ENCODE measurements around the gene DLX1. TPM values are rescaled to one million over a fixed set of nuclear protein-coding genes. Genes with fewer than 3 reads are reported as not detected.

Gene DLX1
- total and polyA plus RNA-seq, 9 of the 15 experiments (the other 6 are each of a cell fraction or from before 2014, with no cell fraction given) = 1.9 to 26.2 (median 9.6) TPM

- TF ChIP-seq, protein P1, sequence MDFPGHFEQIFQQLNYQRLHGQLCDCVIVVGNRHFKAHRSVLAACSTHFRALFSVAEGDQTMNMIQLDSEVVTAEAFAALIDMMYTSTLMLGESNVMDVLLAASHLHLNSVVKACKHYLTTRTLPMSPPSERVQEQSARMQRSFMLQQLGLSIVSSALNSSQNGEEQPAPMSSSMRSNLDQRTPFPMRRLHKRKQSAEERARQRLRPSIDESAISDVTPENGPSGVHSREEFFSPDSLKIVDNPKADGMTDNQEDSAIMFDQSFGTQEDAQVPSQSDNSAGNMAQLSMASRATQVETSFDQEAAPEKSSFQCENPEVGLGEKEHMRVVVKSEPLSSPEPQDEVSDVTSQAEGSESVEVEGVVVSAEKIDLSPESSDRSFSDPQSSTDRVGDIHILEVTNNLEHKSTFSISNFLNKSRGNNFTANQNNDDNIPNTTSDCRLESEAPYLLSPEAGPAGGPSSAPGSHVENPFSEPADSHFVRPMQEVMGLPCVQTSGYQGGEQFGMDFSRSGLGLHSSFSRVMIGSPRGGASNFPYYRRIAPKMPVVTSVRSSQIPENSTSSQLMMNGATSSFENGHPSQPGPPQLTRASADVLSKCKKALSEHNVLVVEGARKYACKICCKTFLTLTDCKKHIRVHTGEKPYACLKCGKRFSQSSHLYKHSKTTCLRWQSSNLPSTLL (IDR thresholded peaks at IDR 0.05) = no peak
Measured at GRCh38 chr2:172095905-172096625, 10.8 kb downstream of the DLX1 start (continued).

GRCh38 chr2:172096626-172097547, 11.6 kb downstream of the DLX1 start:
- TF ChIP-seq EGR1 (conservative IDR thresholded peaks at IDR 0.05) = peak; percentile 65
- peak; percentile 61 for TF ChIP-seq PCBP1 (IDR thresholded peaks at IDR 0.05; ENCODE audit: low read depth, low read length, poor library complexity, severe bottlenecking)
- TF ChIP-seq C11orf30 (IDR thresholded peaks at IDR 0.05; ENCODE audit: low read depth) = no peak
- TF ChIP-seq, protein P2, sequence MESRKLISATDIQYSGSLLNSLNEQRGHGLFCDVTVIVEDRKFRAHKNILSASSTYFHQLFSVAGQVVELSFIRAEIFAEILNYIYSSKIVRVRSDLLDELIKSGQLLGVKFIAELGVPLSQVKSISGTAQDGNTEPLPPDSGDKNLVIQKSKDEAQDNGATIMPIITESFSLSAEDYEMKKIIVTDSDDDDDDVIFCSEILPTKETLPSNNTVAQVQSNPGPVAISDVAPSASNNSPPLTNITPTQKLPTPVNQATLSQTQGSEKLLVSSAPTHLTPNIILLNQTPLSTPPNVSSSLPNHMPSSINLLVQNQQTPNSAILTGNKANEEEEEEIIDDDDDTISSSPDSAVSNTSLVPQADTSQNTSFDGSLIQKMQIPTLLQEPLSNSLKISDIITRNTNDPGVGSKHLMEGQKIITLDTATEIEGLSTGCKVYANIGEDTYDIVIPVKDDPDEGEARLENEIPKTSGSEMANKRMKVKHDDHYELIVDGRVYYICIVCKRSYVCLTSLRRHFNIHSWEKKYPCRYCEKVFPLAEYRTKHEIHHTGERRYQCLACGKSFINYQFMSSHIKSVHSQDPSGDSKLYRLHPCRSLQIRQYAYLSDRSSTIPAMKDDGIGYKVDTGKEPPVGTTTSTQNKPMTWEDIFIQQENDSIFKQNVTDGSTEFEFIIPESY (CRISPR knock-in tag; IDR thresholded peaks at IDR 0.05) = peak; percentile 57; the same call in 1 of the 2 replicates
- TF ChIP-seq, protein P3, sequence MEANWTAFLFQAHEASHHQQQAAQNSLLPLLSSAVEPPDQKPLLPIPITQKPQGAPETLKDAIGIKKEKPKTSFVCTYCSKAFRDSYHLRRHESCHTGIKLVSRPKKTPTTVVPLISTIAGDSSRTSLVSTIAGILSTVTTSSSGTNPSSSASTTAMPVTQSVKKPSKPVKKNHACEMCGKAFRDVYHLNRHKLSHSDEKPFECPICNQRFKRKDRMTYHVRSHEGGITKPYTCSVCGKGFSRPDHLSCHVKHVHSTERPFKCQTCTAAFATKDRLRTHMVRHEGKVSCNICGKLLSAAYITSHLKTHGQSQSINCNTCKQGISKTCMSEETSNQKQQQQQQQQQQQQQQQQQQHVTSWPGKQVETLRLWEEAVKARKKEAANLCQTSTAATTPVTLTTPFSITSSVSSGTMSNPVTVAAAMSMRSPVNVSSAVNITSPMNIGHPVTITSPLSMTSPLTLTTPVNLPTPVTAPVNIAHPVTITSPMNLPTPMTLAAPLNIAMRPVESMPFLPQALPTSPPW (CRISPR knock-in tag; IDR thresholded peaks at IDR 0.05) = no peak
- no peak for TF ChIP-seq CBX2 (IDR thresholded peaks at IDR 0.05; ENCODE audit: insufficient read depth, low read length, poor library complexity, severe bottlenecking)
- DNase-seq (ENCODE audit: extremely low read depth in 1 of 4, low spot score in 3 of 4) (no peak), ATAC-seq (no peak), FAIRE-seq (no peak)
- Histone ChIP-seq H3K27me3 (ENCODE audit: control insufficient read depth in 2 of 2, insufficient read depth in 2 of 2, low read length in 2 of 2) (no peaks in the 10 kb centered on the region; a peak in 1 of 5 replicates), H3K9me1 (ENCODE audit: control insufficient read depth, insufficient read depth, low read length) (no peaks in the 10 kb centered on the region), H3K36me3 (ENCODE audit: control insufficient read depth, insufficient read depth, low read length) (no peaks in the 10 kb centered on the region), H3K4me1 (replicated peaks in 1 of 2; ENCODE audit: control insufficient read depth in 2 of 2, insufficient read depth in 2 of 2, low read length in 2 of 2) (peaks cover 22 to 54% of the 10 kb centered on the region in 2 experiments), H3K9me3 (replicated peaks; ENCODE audit: control insufficient read depth, insufficient read depth, low read depth, low read length) (no peaks in the 10 kb centered on the region), H3K4me3 (no peak overlapping the region), H3K9ac (ENCODE audit: insufficient read depth in 1 of 2, low read depth in 2 of 2, low read length in 2 of 2) (no peak overlapping the region; a peak in 1 of 4 replicates), H3K27ac (ENCODE audit: extremely low read depth, low read depth, low read length) (no peak overlapping the region), H3K79me2 (ENCODE audit: control insufficient read depth, insufficient read depth, low read length) (no peaks in the 10 kb centered on the region), H4K20me1 (replicated peaks; ENCODE audit: control insufficient read depth, insufficient read depth, low read length) (no peaks in the 10 kb centered on the region), H3K4me2 (ENCODE audit: insufficient read depth, low read length) (no peak overlapping the region), H2AFZ (ENCODE audit: low read depth, low read length) (no peak overlapping the region)
- ChIA-PET POLR2A (interaction anchor here (1.3 kb wide), 1 partner anchor 12 kb away, joined by 6 read pairs; the partner anchor contains the start of gene DLX1), CTCF (ENCODE audit: low intra/inter-chr PET ratio) (no interaction called here)
- WGBS (ENCODE audit: insufficient coverage, low coverage, missing lambda C conversion rate) = 94% methylated on average over 35 of the region's 55 CpGs
- BruUV-seq (replicated peaks) = no TSS peak
- in situ Hi-C loops (cut with MboI) (no loop called here), intact Hi-C loops (cut with micrococcal nuclease) (no loop called here)

All from K562 (cell line).